COLO668 (cell line): ENCODE measurements around the gene RIPOR2.

ENCODE experiments used
- DNase-seq: peaks from one replicate; lab custom pipeline; 2025; ENCODE audit not compliant: unreplicated experiment; lab: John Stamatoyannopoulos, UW

RIPOR2 gene

GRCh38 chr6:24935366-24936152 is at the start of gene RIPOR2:
RIPOR2 (minus strand) TSS chr6:24935960; CDS start chr6:24935898, 62 bp downstream.
- DNase-seq, result no peak

- peak; percentile 9 for DNase-seq
These were observed 49.6 kb upstream of the RIPOR2 start for GRCh38 chr6:24985323-24985722.

- no peak for DNase-seq
These were observed 46.5 kb upstream of the RIPOR2 start for GRCh38 chr6:24982231-24982630.

GRCh38 chr6:24981386-24981760 is 45.6 kb upstream of the RIPOR2 start:
- no peak for DNase-seq

- DNase-seq, result peak; percentile 82
These were observed 45.0 kb upstream of the RIPOR2 start for GRCh38 chr6:24980507-24981385.

GRCh38 chr6:24979176-24979575 is 43.4 kb upstream of the RIPOR2 start:
- DNase-seq, result no peak

- no peak for DNase-seq
These were observed 38.7 kb upstream of the RIPOR2 start for GRCh38 chr6:24974182-24975171.

- no peak for DNase-seq
These were observed 36.7 kb upstream of the RIPOR2 start for GRCh38 chr6:24972311-24972958.

- no peak for DNase-seq
These were observed 35.3 kb upstream of the RIPOR2 start for GRCh38 chr6:24971067-24971466.

GRCh38 chr6:24969343-24969860 is 33.6 kb upstream of the RIPOR2 start:
- DNase-seq, result no peak

- no peak for DNase-seq
These were observed 33.0 kb upstream of the RIPOR2 start for GRCh38 chr6:24968783-24969182.

- no peak for DNase-seq
These were observed 31.5 kb upstream of the RIPOR2 start for GRCh38 chr6:24967211-24967610.

GRCh38 chr6:24966381-24966780 is 30.6 kb upstream of the RIPOR2 start:
- DNase-seq, result no peak

GRCh38 chr6:24963887-24964570 is 28.3 kb upstream of the RIPOR2 start:
- no peak for DNase-seq

- DNase-seq, result no peak
These were observed 27.6 kb upstream of the RIPOR2 start for GRCh38 chr6:24963339-24963738.

- no peak for DNase-seq
These were observed 26.1 kb upstream of the RIPOR2 start for GRCh38 chr6:24961852-24962251.

- DNase-seq, result no peak
These were observed 25.3 kb upstream of the RIPOR2 start for GRCh38 chr6:24960991-24961475.

- no peak for DNase-seq
These were observed 23.6 kb upstream of the RIPOR2 start for GRCh38 chr6:24959319-24959718.

- no peak for DNase-seq
These were observed 21.4 kb upstream of the RIPOR2 start for GRCh38 chr6:24957199-24957598.
